K562 (cell line): Measurements from ENCODE around the gene UQCR11. TPM values are rescaled to one million over a fixed set of nuclear protein-coding genes. Genes with fewer than 3 reads are reported as not detected.
A peak's percentile ranks its signal among the peaks of the same experiment; 100 is the strongest.

ENCODE experiments used
- CBFA2T2 ChIP-seq: fragments of 450-650 bp; conservative IDR thresholded peaks from 2 replicates; pipeline ENCODE4 v1.6.1; 2017; ENCODE audit warnings: mild to moderate bottlenecking
- DACH1 ChIP-seq: fragments of 450-650 bp; IDR thresholded peaks from 2 replicates; pipeline ENCODE4 v1.6.1; 2018; ENCODE audit not compliant: partially characterized antibody
- DPF2 ChIP-seq: fragments of 450-650 bp; IDR thresholded peaks from 2 replicates; pipeline ENCODE4 v1.6.1; 2016
- FIP1L1 ChIP-seq: fragments of 200-400 bp; formaldehyde crosslinking; IDR thresholded peaks from 2 replicates; pipeline ENCODE4 v1.6.1; 2018; ENCODE audit warnings: mild to moderate bottlenecking, low read depth, low read length; ENCODE audit not compliant: poor library complexity, severe bottlenecking
- KLF1 ChIP-seq: fragments of 450-650 bp; IDR thresholded peaks from 2 replicates; pipeline ENCODE4 v1.6.1; 2016; ENCODE audit warnings: missing genetic modification characterization, missing compliant biosample characterization
- MAZ ChIP-seq, 2 experiments: fragments of 450-650 bp in 1 of 2; sonication (generic) in 1 of 2; formaldehyde crosslinking; IDR thresholded peaks in 1 of 2; conservative IDR thresholded peaks in 1 of 2; 2 replicates each; pipeline versions ENCODE4 v1.4.0 to v1.5.0; 2020; ENCODE audit warnings: mild to moderate bottlenecking in 1 of 2, missing genetic modification reagents in 1 of 2
- NUFIP1 ChIP-seq: fragments of 450-650 bp; IDR thresholded peaks from 2 replicates; pipeline ENCODE4 v1.6.1; 2018; ENCODE audit not compliant: partially characterized antibody
- SMAD3 ChIP-seq: fragments of 450-650 bp; formaldehyde crosslinking; conservative IDR thresholded peaks from 2 replicates; pipeline ENCODE4 v1.4.0; 2020; ENCODE audit warnings: mild to moderate bottlenecking
- SMARCA5 ChIP-seq: fragments of 450-650 bp; IDR thresholded peaks from 2 replicates; pipeline ENCODE4 v1.6.1; 2016
- SRF ChIP-seq, 2 experiments: fragments of 250-450, 450-650 bp in 1 of 2; sonication (Bioruptor Pico) in 1 of 2; sonication (generic) in 1 of 2; formaldehyde crosslinking; IDR thresholded peaks; 2 replicates each; pipeline versions ENCODE4 v1.5.0 to v1.5.1; 2020 to 2022; ENCODE audit warnings: mild to moderate bottlenecking in 1 of 2, missing genetic modification reagents in 1 of 2
- STAT5A ChIP-seq: IDR thresholded peaks from 2 replicates; pipeline ENCODE4 v1.6.1; 2012; ENCODE audit warnings: low read length, inconsistent platforms, borderline replicate concordance
- TRIM28 ChIP-seq: fragments of 450-650 bp; IDR thresholded peaks from 2 replicates; pipeline ENCODE4 v1.6.1; 2017
- ZNF282 ChIP-seq: sonication (generic); formaldehyde crosslinking; IDR thresholded peaks from 2 replicates; pipeline ENCODE4 v1.8.1; 2023; ENCODE audit warnings: missing genetic modification reagents
- ZNF507 ChIP-seq: conservative IDR thresholded peaks from 2 replicates; pipeline ENCODE4 v1.6.1; 2017; ENCODE audit warnings: missing genetic modification characterization, missing compliant biosample characterization
- ZNF75A ChIP-seq: fragments of 450-650 bp; formaldehyde crosslinking; IDR thresholded peaks from 2 replicates; pipeline ENCODE4 v1.4.0; 2020; ENCODE audit warnings: mild to moderate bottlenecking
- polyA plus RNA-seq, 8 experiments: library from polyadenylated mRNA; depleted of rRNA in 4 of 8; stranded (reverse) in 5 of 8; unstranded in 3 of 8; fragments of >200 nt; fragmentation: Nextera tagmentation in 2 of 8; fragmentation: Illumina TruSeq in 1 of 8; extraction: Ambion mirVana in 2 of 8; extraction: Trizol in 1 of 8; gene quantifications; 2 replicates each; pipeline versions ENCODE4 v1.2.1 to v1.2.3, GENCODE V29; 2011 to 2014; ENCODE audit warnings: inconsistent platforms in 1 of 8, missing spikeins in 1 of 8
- total RNA-seq, 7 experiments: library from RNA; depleted of rRNA in 6 of 7; stranded (reverse); fragments of >200 nt in 6 of 7; fragmentation: Illumina TruSeq in 2 of 7; extraction: Trizol in 2 of 7; gene quantifications; 2 replicates each; pipeline versions ENCODE4 v1.2.1 to v1.2.3, GENCODE V29; 2011 to 2021; ENCODE audit warnings: low replicate concordance in 1 of 7
- TF ChIP-seq, protein P1 (sequence below): sonication (generic); formaldehyde crosslinking; IDR thresholded peaks from 2 replicates; pipeline ENCODE4 v1.8.1; 2022; ENCODE audit warnings: missing genetic modification reagents
- TF ChIP-seq, protein P2 (sequence below), 2 experiments: fragments of 450-650 bp; conservative IDR thresholded peaks; 2 replicates each; pipeline ENCODE4 v1.6.1; 2017; ENCODE audit warnings: mild to moderate bottlenecking in 2 of 2, moderate library complexity in 2 of 2
- TF ChIP-seq, protein P3 (sequence below), 2 experiments: IDR thresholded peaks; 2 replicates each; pipeline ENCODE4 v1.6.1; 2012; ENCODE audit warnings: improper control_type of control experiment in 2 of 2, low read depth in 2 of 2, low read length in 2 of 2, borderline replicate concordance in 1 of 2
- TF ChIP-seq, protein P4 (sequence below): fragments of 450-650 bp; formaldehyde crosslinking; IDR thresholded peaks from 2 replicates; pipeline ENCODE4 v1.4.0; 2020; ENCODE audit warnings: mild to moderate bottlenecking, moderate library complexity

Gene UQCR11
- total and polyA plus RNA-seq, 9 of the 15 experiments (the other 6 are each of a cell fraction or from before 2014, with no cell fraction given) = 57.6 to 394 (median 259) TPM

DNA sequence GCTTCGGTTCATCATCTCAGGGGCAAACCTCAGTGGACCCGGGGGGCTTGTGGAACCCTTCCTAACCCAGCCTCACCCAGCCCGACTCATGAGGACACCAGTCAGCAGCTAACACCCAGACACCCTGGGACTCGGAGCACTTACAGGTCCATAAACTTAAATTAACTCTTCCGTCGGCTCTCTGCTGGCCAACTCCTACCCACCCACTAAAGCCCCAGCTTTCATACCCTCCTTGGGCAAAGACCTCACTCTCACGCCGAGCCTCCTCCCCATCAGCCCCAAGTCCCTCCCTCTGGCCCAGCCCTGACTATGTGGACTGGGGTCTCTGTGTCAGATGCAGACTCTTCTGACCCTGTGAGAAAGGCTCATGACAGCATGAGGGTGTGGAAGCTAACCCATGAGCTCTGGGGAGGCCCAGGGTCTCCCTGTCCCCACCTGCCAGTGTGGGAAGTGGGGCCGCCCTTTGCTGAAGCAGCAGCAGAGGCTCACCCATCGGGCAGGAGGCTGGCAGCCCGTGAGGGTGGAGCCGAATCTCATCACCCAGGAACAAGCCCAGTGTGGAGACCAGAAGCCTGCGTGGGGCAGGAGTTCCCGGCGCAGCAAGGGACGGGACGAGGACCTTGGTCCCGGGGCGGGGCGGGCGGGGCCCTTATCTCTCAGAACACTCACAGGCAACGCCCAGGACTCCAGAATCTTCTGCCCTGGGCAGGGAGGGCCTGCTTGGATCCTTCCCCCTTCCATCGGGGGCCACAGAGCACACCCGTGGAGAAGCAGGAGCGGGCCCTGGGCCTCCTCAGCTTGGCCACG is 27.4 kb upstream of the UQCR11 start (continued):
- no peak for TF ChIP-seq DACH1
- peak; percentile 93 for TF ChIP-seq KLF1 (tag)
- TF ChIP-seq FIP1L1 = no peak
- no peak for TF ChIP-seq ZNF75A
- TF ChIP-seq, protein P1, sequence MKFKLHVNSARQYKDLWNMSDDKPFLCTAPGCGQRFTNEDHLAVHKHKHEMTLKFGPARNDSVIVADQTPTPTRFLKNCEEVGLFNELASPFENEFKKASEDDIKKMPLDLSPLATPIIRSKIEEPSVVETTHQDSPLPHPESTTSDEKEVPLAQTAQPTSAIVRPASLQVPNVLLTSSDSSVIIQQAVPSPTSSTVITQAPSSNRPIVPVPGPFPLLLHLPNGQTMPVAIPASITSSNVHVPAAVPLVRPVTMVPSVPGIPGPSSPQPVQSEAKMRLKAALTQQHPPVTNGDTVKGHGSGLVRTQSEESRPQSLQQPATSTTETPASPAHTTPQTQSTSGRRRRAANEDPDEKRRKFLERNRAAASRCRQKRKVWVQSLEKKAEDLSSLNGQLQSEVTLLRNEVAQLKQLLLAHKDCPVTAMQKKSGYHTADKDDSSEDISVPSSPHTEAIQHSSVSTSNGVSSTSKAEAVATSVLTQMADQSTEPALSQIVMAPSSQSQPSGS (CRISPR knock-in tag) = no peak
- no peak for TF ChIP-seq ZNF507 (tag)
- no peak for TF ChIP-seq SMAD3
- TF ChIP-seq, protein P2, sequence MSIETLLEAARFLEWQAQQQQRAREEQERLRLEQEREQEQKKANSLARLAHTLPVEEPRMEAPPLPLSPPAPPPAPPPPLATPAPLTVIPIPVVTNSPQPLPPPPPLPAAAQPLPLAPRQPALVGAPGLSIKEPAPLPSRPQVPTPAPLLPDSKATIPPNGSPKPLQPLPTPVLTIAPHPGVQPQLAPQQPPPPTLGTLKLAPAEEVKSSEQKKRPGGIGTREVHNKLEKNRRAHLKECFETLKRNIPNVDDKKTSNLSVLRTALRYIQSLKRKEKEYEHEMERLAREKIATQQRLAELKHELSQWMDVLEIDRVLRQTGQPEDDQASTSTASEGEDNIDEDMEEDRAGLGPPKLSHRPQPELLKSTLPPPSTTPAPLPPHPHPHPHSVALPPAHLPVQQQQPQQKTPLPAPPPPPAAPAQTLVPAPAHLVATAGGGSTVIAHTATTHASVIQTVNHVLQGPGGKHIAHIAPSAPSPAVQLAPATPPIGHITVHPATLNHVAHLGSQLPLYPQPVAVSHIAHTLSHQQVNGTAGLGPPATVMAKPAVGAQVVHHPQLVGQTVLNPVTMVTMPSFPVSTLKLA (conservative IDR thresholded peaks at IDR 0.05) = peak in 1 of 2 experiments; percentile 66; a peak in 2 of 4 replicates
- TF ChIP-seq STAT5A = peak; percentile 11; the same call in 1 of the 2 replicates
- TF ChIP-seq, protein P3, sequence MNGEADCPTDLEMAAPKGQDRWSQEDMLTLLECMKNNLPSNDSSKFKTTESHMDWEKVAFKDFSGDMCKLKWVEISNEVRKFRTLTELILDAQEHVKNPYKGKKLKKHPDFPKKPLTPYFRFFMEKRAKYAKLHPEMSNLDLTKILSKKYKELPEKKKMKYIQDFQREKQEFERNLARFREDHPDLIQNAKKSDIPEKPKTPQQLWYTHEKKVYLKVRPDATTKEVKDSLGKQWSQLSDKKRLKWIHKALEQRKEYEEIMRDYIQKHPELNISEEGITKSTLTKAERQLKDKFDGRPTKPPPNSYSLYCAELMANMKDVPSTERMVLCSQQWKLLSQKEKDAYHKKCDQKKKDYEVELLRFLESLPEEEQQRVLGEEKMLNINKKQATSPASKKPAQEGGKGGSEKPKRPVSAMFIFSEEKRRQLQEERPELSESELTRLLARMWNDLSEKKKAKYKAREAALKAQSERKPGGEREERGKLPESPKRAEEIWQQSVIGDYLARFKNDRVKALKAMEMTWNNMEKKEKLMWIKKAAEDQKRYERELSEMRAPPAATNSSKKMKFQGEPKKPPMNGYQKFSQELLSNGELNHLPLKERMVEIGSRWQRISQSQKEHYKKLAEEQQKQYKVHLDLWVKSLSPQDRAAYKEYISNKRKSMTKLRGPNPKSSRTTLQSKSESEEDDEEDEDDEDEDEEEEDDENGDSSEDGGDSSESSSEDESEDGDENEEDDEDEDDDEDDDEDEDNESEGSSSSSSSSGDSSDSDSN (IDR thresholded peaks at IDR 0.05; ENCODE audit: borderline replicate concordance in 1 of 2, low read depth in 2 of 2, low read length in 2 of 2) = 0 out of 4 replicates have a peak, but pooled peaks of 1 of the 2 experiments have one; percentile 47
- peak; percentile 81 to 82 for TF ChIP-seq MAZ (CRISPR knock-in tag; conservative IDR thresholded peaks at IDR 0.05 in 1 of 2, IDR thresholded peaks at IDR 0.05 in 1 of 2)
- TF ChIP-seq ZNF282 (CRISPR knock-in tag) = no peak
- no peak for TF ChIP-seq SRF (CRISPR knock-in tag; IDR thresholded peaks at IDR 0.05)
- TF ChIP-seq SMARCA5 = no peak
- TF ChIP-seq NUFIP1 = no peak
- TF ChIP-seq, protein P4, sequence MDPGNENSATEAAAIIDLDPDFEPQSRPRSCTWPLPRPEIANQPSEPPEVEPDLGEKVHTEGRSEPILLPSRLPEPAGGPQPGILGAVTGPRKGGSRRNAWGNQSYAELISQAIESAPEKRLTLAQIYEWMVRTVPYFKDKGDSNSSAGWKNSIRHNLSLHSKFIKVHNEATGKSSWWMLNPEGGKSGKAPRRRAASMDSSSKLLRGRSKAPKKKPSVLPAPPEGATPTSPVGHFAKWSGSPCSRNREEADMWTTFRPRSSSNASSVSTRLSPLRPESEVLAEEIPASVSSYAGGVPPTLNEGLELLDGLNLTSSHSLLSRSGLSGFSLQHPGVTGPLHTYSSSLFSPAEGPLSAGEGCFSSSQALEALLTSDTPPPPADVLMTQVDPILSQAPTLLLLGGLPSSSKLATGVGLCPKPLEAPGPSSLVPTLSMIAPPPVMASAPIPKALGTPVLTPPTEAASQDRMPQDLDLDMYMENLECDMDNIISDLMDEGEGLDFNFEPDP (CRISPR knock-in tag) = no peak
- peak; percentile 47; the same call in 1 of the 2 replicates for TF ChIP-seq DPF2
- TF ChIP-seq TRIM28 = 0 out of 2 replicates have a peak, but pooled peaks have one; percentile 33
- TF ChIP-seq CBFA2T2 = 0 out of 2 replicates have a peak, but pooled peaks have one; percentile 21
